ENCODE results near the gene ITPKB. TPM values are rescaled to one million over a fixed set of nuclear protein-coding genes. Genes with fewer than 3 reads are reported as not detected.

Gene ITPKB
- total and polyA plus RNA-seq, 2 of the 13 experiments (the other 11 are each of a cell fraction or from before 2014, with no cell fraction given), result not detected

GRCh38 chr1:226686440-226687425, 52.3 kb downstream of the ITPKB start (continued):
- TF ChIP-seq MXI1 (IDR thresholded peaks at IDR 0.05; ENCODE audit: borderline replicate concordance, low read depth, low read length) (no peak), BCL3 (CRISPR knock-in tag; IDR thresholded peaks at IDR 0.05) (no peak)

- in situ Hi-C loops (cut with HindIII; ENCODE audit: extremely low pct_ligation_motif_present, low pct_unique_long_range_greater_than_20kb) (no loop called here), intact Hi-C loops (cut with micrococcal nuclease; ENCODE audit: unreplicated experiment) (no loop called here)
- DNase-seq (ENCODE audit: low spot score) (no peak), FAIRE-seq (no peak), ATAC-seq (no peak)
- peaks cover 4 to 51% of the 10 kb centered on the region in 2 experiments; a peak in 4 of 5 replicates for H3K27me3 ChIP-seq (ENCODE audit: control insufficient read depth in 1 of 2, insufficient read depth in 2 of 2, low read length in 2 of 2)
- CTCF ChIA-PET (ENCODE audit: low intra/inter-chr PET ratio, low total read pairs), result no interaction called here
- POLR2A ChIA-PET, result no interaction called here
- H3K9ac ChIP-seq (ENCODE audit: insufficient read depth, low read depth, low read length), result no peak overlapping the region
- no peaks in the 10 kb centered on the region for H3K79me2 ChIP-seq (ENCODE audit: insufficient read depth, low read length)
- no peak overlapping the region for H3K4me3 ChIP-seq (replicated peaks in 1 of 3; ENCODE audit: insufficient read depth in 1 of 3, low read depth in 2 of 3, low read length in 3 of 3)
- BruUV-seq (replicated peaks), result no TSS peak
- H3K4me2 ChIP-seq (ENCODE audit: low read depth, low read length), result no peak overlapping the region
- no peaks in the 10 kb centered on the region for H3K9me3 ChIP-seq (ENCODE audit: low read length)
- WGBS (ENCODE audit: low lambda C conversion rate), result 32% methylated on average over 11 of the region's 11 CpGs
- no peaks in the 10 kb centered on the region for H3K4me1 ChIP-seq (ENCODE audit: insufficient read depth, low read length)
- H4K20me1 ChIP-seq (ENCODE audit: insufficient read depth, low read length), result no peaks in the 10 kb centered on the region
- H3K27ac ChIP-seq (ENCODE audit: extremely low read length, insufficient read depth, low read length), result no peak overlapping the region
- no peaks in the 10 kb centered on the region for H3K36me3 ChIP-seq (replicated peaks in 1 of 2; ENCODE audit: control insufficient read depth in 1 of 2, insufficient read depth in 2 of 2, low read length in 2 of 2)
- no peak overlapping the region for H2AFZ ChIP-seq (ENCODE audit: low read length)
- TF ChIP-seq ZNF34 (CRISPR knock-in tag; IDR thresholded peaks at IDR 0.05; ENCODE audit: borderline replicate concordance), result no peak
- TF ChIP-seq ATF4 (CRISPR knock-in tag; IDR thresholded peaks at IDR 0.05), result no peak
- no peak for TF ChIP-seq ZNF296 (CRISPR knock-in tag; conservative IDR thresholded peaks at IDR 0.05)
- no peak for TF ChIP-seq HHEX (CRISPR knock-in tag; IDR thresholded peaks at IDR 0.05)
- no peak for TF ChIP-seq IRF2 (CRISPR knock-in tag; IDR thresholded peaks at IDR 0.05)
- TF ChIP-seq SAFB2 (CRISPR knock-in tag; IDR thresholded peaks at IDR 0.05; ENCODE audit: borderline replicate concordance, low read depth), result no peak
- TF ChIP-seq SP4 (CRISPR knock-in tag; IDR thresholded peaks at IDR 0.05), result no peak
- TF ChIP-seq TGIF2 (CRISPR knock-in tag; IDR thresholded peaks at IDR 0.05), result no peak
- TF ChIP-seq ZFP82 (CRISPR knock-in tag; IDR thresholded peaks at IDR 0.05; ENCODE audit: borderline replicate concordance), result no peak
- TF ChIP-seq SAP130 (CRISPR knock-in tag; IDR thresholded peaks at IDR 0.05; ENCODE audit: low read depth), result no peak
- no peak for TF ChIP-seq REXO4 (CRISPR knock-in tag; IDR thresholded peaks at IDR 0.05; ENCODE audit: borderline replicate concordance)
- no peak for TF ChIP-seq ZNF710 (CRISPR knock-in tag; IDR thresholded peaks at IDR 0.05; ENCODE audit: borderline replicate concordance)
- no peak for TF ChIP-seq TFDP2 (CRISPR knock-in tag; IDR thresholded peaks at IDR 0.05)
- TF ChIP-seq SRSF4 (IDR thresholded peaks at IDR 0.05; ENCODE audit: low read depth, low read length, poor library complexity, severe bottlenecking), result no peak
Measured at GRCh38 chr1:226685196-226685820, 53.8 kb downstream of the ITPKB start.
